ENCODE data around the gene RUBCNL. TPM values are rescaled to one million over a fixed set of nuclear protein-coding genes. Genes with fewer than 3 reads are reported as not detected.

Gene RUBCNL
- total and polyA plus RNA-seq, 2 of the 8 experiments (the other 6 are each of a cell fraction or from before 2014, with no cell fraction given): 2.6 to 4.9 TPM

GRCh38 chr13:46361276-46361934 lies 25.6 kb downstream of the RUBCNL start:
- no peak overlapping the region for H4K91ac ChIP-seq (replicated peaks; ENCODE audit: insufficient read length, low read length)
- no peak for FAIRE-seq
- no peak overlapping the region for H2BK15ac ChIP-seq (ENCODE audit: low read length)
- ChIA-PET CTCF (ENCODE audit: partially characterized antibody) (interaction anchor here (1.2 kb wide), 1 partner anchor 9 kb away, joined by 3 read pairs; no protein-coding TSS in a partner anchor), POLR2A (ENCODE audit: partially characterized antibody) (no interaction called here)
- H3K4me2 ChIP-seq (ENCODE audit: insufficient read depth in 1 of 2, low read depth in 2 of 2, low read length in 2 of 2): no peak overlapping the region
- H2BK20ac ChIP-seq (ENCODE audit: low read length): no peak overlapping the region
- no peaks in the 10 kb centered on the region for H3K79me1 ChIP-seq (ENCODE audit: low read depth, low read length)
- no peak overlapping the region for H2BK5ac ChIP-seq (ENCODE audit: low read depth, low read length)
- no peaks in the 10 kb centered on the region for H4K20me1 ChIP-seq (replicated peaks in 1 of 2; ENCODE audit: control insufficient read depth in 1 of 2, insufficient read depth in 2 of 2, low read length in 2 of 2)
- no peak for DNase-seq (ENCODE audit: low read depth in 1 of 2, low spot score in 2 of 2)
- H3K23me2 ChIP-seq (ENCODE audit: low read depth, low read length): no peaks in the 10 kb centered on the region
- 92% methylated on average over 7 of the region's 7 CpGs; no CpG with 5 or more reads in 1 of the 2 experiments for WGBS, 2 experiments (ENCODE audit: extremely low coverage in 1 of 2, insufficient coverage in 1 of 2, insufficient read length in 1 of 2, insufficient replicate concordance in 2 of 2, low coverage in 1 of 2, low lambda C conversion rate in 2 of 2, missing lambda C conversion rate in 1 of 2)
- no peak overlapping the region for H3K23ac ChIP-seq (ENCODE audit: insufficient read length)
- no peak overlapping the region for H3K9ac ChIP-seq (replicated peaks in 1 of 4; ENCODE audit: extremely low read depth in 1 of 4, low read depth in 3 of 4, low read length in 3 of 4)
- no peaks in the 10 kb centered on the region for H3K27me3 ChIP-seq (replicated peaks in 1 of 4; ENCODE audit: control insufficient read depth in 3 of 4, extremely low read depth in 1 of 4, insufficient read depth in 3 of 4, low read length in 3 of 4)
- H4K8ac ChIP-seq (ENCODE audit: extremely low read depth, insufficient read depth, low read length): no peak overlapping the region
- H3K4me1 ChIP-seq (replicated peaks in 1 of 4; ENCODE audit: control insufficient read depth in 3 of 4, insufficient read depth in 4 of 4, low read length in 3 of 4): no peaks in the 10 kb centered on the region
- no peak overlapping the region for H3K56ac ChIP-seq (replicated peaks; ENCODE audit: insufficient read length, low read depth, low read length)
- no peak overlapping the region for H2AK5ac ChIP-seq (ENCODE audit: low read depth, low read length)
- H2BK12ac ChIP-seq (ENCODE audit: low read depth, low read length): no peak overlapping the region
- H3K4me3 ChIP-seq (ENCODE audit: extremely low read depth in 1 of 4, insufficient read depth in 2 of 4, low read depth in 3 of 4, low read length in 4 of 4): no peak overlapping the region
- H4K5ac ChIP-seq (ENCODE audit: insufficient read length, low read depth, low read length): no peak overlapping the region
- no peaks in the 10 kb centered on the region for H3K79me2 ChIP-seq (ENCODE audit: control insufficient read depth in 1 of 2, insufficient read depth in 2 of 2, low read length in 2 of 2)
- no peak overlapping the region for H3K27ac ChIP-seq (ENCODE audit: low read depth, low read length)
- no peak overlapping the region for H2BK120ac ChIP-seq (replicated peaks; ENCODE audit: low read depth, low read length)
- no peaks in the 10 kb centered on the region for H3K9me3 ChIP-seq (ENCODE audit: insufficient read depth in 2 of 2, low read depth in 1 of 2, low read length in 1 of 2)
- H3K18ac ChIP-seq (ENCODE audit: extremely low read depth, low read length): no peak overlapping the region
- H3K36me3 ChIP-seq (ENCODE audit: control insufficient read depth in 2 of 4, insufficient read depth in 4 of 4, low read length in 3 of 4): no peaks in the 10 kb centered on the region; a peak in 1 of 8 replicates
- H3K14ac ChIP-seq (ENCODE audit: insufficient read length): no peak overlapping the region
- H3K4ac ChIP-seq (replicated peaks; ENCODE audit: insufficient read length, low read depth, low read length): no peak overlapping the region
- H2AFZ ChIP-seq (ENCODE audit: low read length): no peak overlapping the region
- TF ChIP-seq TEAD4 (IDR thresholded peaks at IDR 0.05; ENCODE audit: low read depth, low read length) (no peak), TAF1 (IDR thresholded peaks at IDR 0.05; ENCODE audit: low read depth, low read length) (no peak), RXRA (IDR thresholded peaks at IDR 0.05; ENCODE audit: insufficient read depth, low read depth, low read length) (no peak), SRF (IDR thresholded peaks at IDR 0.05; ENCODE audit: low read depth, low read length) (no peak), KDM4A (IDR thresholded peaks at IDR 0.05; ENCODE audit: low read depth, low read length, severe bottlenecking) (no peak), SUZ12 (IDR thresholded peaks at IDR 0.05; ENCODE audit: low read length) (no peak), SP1 (IDR thresholded peaks at IDR 0.05; ENCODE audit: low read depth, low read length) (no peak), ATF2 (IDR thresholded peaks at IDR 0.05; ENCODE audit: low read length) (no peak), EP300 (IDR thresholded peaks at IDR 0.05; ENCODE audit: borderline replicate concordance in 1 of 2, low read depth in 2 of 2, low read length in 2 of 2) (no peak), HDAC6 (IDR thresholded peaks at IDR 0.05; ENCODE audit: low read depth, low read length) (no peak), SIX5 (IDR thresholded peaks at IDR 0.05; ENCODE audit: low read depth, low read length) (no peak), POU5F1 (IDR thresholded peaks at IDR 0.05; ENCODE audit: low read depth, low read length) (no peak)

Data from H1 (cell line).